ENCODE results near the gene TOMM70.

The TOMM70 gene

GRCh38 chr3:100319951-100320350 lies 80.9 kb downstream of the TOMM70 start:
- no peak for DNase-seq

GRCh38 chr3:100317912-100318311 lies 83.0 kb downstream of the TOMM70 start:
- no peak for DNase-seq

- DNase-seq = peak; percentile 39
Observed at GRCh38 chr3:100316641-100317069, 84.2 kb downstream of the TOMM70 start.

All from CD4-positive, alpha-beta T cell treated with Interleukin-6 for 4 hours (primary cell).